Dermis microvascular lymphatic vessel endothelial cell (primary cell): ENCODE data around the gene BMPER. TPM values are rescaled to one million over a fixed set of nuclear protein-coding genes. Genes with fewer than 3 reads are reported as not detected.

Experiments
- DNase-seq, 2 donors: peaks; one replicate each; pipeline versions ENCODE4 v3.0.0 to v3.0.0-alpha.2; 2010; ENCODE audit warnings: low read depth in 2 of 2
- total RNA-seq: library from RNA; depleted of rRNA; stranded (reverse); fragments of >200 nt; gene quantifications from 2 replicates; pipeline ENCODE4 v1.2.1, GENCODE V29; 2014

BMPER gene
- total RNA-seq, 1 donor from 2014 or later: 0.13 TPM

DNA sequence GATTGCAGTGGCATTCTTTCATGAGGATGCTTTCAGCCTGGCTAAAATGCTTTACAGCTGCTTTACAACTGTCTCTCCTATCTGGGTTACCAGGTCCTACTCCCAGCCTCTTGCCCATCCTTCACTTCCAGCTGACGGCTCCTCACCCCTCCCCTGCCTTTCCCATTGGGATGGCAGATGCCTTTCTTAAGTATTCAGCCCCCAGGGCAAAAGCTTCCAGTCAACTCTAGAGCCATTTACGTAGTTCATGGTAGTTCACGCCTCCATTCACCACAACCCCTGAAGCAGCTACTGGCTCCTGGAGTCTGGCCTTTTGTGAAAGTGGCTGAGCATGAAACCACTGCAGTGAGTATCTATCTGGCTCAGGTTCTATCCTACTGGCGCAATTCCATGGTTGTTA is 17.2 kb upstream of the BMPER start:
- no peak for DNase-seq

DNA sequence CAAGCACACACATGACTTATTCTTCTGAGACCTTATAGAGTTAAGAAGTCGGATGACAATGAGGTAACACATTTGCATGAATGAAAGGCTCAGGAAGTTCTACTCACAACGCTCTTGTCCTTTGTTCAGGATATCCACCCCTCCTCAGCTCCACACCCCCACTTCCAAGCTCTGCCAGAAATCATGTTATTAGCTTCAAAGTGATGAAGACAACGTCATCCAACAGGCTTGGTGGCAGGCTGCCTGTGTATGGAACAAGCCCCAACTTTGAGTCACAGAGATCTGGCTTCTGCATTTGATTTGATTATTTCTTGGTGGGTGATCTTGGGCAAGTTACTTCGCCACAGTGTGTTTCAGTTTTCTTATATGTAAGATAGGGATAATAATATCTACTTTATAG is 12.4 kb upstream of the BMPER start:
- DNase-seq: no peak

- no peak for DNase-seq
Observed at GRCh38 chr7:33893377-33893776, 12.0 kb upstream of the BMPER start.

- peak; percentile 32 to 75 for DNase-seq
Observed at GRCh38 chr7:33895025-33895804, 10.1 kb upstream of the BMPER start.

DNA sequence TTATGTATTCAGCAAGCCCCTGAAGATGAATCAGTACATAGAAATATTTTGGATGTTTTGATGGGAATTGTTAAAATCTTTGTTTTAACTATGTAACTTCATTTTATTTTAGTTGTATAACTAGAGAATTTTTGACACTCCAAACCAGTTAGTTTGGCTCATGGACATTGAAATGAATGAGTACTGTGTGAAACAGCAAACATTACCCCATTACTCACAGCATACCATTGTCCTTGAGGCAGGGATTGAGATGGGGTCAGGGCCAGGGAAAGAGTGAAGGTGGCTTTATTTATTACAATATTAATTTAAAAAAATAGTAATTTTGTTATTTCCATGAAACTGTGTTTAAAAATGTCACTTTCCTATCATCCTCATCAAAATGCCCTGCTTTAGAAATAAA is 4.8 kb upstream of the BMPER start:
- DNase-seq: no peak

DNA sequence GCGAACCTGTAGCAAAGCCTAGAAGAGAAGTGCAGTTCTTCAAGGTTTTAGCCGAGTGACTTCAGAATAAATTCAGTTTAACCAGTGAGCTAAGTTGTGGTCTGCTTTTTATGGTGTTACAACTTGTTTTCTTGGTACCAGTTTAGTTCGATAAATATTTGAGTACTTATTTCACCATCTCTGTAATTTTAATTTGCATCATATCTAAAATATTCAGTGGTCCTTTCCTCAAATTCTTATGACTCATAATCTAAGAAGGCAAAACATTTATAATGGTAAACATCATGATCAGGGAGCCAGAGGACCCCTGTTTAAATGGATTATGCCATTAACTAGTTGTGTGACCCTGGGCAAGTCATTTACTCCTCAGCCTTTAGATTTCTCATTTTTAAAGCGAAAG is 4.1 kb upstream of the BMPER start:
- DNase-seq: no peak

- no peak for DNase-seq
Observed at GRCh38 chr7:33901847-33902246, 3.5 kb upstream of the BMPER start.

GRCh38 chr7:33902746-33903145 is 2.6 kb upstream of the BMPER start:
- no peak for DNase-seq

GRCh38 chr7:33903791-33904680 is 1.3 kb upstream of the BMPER start:
- peak in 1 of 2 donors; percentile 32 for DNase-seq

DNA sequence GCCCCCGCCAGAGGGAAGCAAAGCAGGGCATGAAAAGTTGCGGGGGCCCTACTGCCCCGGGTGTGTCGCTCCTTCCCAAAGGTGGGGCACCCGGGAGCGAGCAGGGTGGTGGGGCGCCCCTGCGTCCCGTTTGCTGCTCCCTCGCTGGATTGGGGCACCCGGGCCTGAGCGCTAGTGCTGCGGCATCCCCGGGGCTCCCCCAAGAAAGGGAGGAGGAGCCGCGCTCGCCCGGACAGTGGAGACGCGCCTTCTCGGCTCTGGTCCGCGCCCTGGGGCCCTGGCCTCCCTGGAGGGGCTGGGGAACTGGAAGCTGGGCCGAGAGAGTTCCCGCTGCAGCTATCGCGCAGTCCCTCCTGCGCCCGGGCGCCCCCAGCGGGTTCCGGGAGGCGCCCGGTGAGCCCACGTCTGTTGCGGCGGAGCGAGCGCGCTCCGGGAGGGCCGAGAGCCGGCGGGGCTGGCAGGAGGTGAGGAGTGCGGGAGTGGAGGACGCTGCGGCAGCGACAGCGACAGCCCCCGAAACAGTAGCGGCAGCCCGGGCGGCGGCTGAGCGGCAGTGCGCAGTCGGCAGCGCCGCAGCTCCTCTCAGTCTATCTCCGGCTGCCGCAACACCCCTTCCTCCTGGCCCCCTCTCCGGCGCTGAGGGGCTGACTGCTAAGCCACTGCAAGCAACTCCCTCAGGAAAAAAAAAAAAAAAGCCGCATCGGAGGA is 504 bp upstream of the BMPER start:
- DNase-seq: peak in 1 of 2 donors; percentile 49

DNA sequence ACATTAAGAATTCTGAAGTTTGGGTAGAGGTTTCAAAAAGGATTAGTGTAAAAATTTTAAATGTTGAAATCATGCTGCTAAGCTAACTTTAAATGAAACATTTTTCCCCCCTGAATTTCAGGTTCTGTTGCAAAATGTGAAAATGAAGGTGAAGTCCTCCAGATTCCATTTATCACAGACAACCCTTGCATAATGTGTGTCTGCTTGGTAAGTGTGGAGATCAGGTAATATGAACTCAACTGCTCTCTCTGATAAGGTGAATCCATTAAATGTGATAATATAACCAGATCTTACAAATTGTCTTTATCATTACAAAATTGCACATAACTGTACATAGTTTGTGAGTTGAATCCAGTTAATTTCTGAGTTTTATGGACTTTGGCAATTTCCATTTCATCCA is 1.4 kb downstream of the BMPER start:
- DNase-seq: no peak

DNA sequence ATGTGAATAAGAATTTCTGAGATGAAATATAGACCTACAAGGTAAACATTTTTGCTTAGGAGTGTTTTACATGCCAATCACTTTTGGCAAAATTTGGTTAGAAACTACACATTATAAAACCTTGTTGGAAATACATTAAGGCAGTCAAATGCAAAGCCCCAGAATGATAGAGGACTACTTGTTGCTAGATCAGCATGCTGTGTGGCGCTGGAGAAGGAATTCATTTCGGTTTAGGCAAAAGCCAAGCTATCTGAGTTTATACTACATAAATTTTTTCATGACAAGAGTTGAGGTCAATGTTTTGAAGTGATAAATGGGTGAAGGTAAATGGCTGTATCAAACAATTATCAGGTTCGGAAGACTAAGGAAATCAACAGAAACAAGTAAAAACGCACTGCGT is 2.3 kb downstream of the BMPER start:
- DNase-seq: no peak

GRCh38 chr7:33909318-33909717 is 4.0 kb downstream of the BMPER start:
- no peak for DNase-seq

DNA sequence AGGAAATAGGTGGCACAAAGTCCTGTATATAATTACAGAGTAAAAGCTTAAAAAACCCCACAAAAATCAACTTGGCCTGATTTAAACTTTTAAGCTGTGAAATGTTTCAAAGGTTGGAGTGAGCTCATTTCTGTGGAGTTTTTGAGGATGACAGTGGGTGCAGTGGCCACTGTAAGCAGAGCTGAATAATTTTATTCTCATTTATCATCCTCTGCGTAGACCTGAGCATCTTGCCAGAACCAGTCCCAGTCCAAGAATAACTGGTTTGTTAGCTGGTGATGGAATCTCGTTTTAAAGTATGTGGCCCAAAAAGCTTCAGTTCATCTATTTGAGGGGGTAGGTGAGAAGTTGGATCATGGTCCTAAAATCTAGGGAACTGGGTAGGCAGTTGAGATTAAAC is 4.4 kb downstream of the BMPER start:
- no peak for DNase-seq

GRCh38 chr7:33910756-33911155 is 5.4 kb downstream of the BMPER start:
- DNase-seq: no peak

DNA sequence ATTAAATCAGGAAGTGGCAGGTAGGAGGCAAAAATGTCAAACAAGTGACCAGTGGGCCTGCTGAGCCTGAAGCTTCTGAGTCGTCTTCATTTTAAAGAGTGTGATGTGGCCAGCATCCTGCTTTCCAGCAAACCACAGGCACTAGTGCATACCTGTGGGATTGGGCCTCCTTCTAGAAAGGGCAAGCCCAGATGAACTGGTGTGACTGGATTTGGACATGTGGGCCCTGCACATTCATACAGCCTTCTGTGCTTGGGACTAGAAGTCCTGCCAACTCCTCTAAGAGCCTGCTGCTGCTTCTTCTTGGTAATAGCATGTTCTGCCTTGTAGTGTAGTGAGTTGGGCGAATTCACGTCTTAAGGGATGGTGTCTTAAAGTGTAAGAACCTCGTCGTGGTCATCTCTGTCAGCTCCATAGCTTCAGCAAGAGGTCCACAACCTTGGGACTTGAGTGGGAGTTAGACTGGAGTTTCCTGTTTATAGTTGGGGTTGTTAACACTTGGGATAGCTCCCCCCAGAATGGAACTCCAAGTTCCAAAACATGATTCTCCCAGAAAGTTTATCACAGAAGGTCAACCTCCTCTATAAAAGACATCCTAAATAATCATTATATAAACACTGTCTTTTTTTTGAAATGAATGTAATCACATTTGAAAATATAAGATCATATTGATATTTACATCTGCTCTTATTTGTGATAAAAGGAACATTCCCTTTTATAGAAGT is 11.2 kb downstream of the BMPER start:
- no peak for DNase-seq

DNA sequence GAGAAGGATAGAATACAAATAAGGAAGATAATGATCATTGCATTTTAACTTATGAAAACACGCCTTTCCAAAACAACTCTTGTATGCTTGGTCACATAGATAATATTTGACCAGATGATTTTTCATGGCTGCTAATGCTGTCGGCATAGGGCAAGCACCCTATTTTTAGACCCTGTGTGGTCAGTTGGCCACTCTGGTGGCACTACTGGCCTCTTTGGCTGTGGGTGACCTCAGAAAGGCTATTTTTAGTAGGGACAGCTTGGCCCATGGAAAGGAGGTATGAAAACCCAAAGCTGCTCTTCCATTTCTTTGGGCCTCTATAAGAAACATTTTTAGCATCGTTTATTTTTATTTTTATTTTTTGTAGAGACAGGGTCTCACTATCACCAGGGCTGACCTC is 12.3 kb downstream of the BMPER start:
- DNase-seq: no peak

GRCh38 chr7:33918438-33919143 is 13.3 kb downstream of the BMPER start:
- no peak for DNase-seq

DNA sequence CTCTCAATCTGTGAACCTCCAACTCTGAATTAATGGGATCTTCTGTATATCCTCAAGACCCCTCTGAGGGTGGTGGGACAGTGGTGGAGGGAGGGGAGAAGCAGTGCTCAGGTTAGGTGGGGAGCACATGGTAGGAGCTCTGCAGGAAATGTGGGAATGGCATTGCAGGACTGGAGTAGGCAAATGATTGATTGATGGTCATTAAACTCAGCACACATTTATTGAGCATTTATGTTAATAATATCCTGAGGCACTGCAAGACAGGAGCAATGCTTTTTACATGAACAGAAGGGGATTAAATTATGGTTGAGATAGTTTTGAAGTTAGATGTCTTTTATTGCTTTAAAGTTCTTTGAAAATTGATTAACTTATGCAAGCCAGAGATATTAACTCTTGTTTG is 14.1 kb downstream of the BMPER start:
- no peak for DNase-seq

- DNase-seq: no peak
Observed at GRCh38 chr7:33921216-33921938, 16.0 kb downstream of the BMPER start.
